ENCODE data around the gene DNAH17.
A peak's percentile ranks its signal among the peaks of the same experiment; 100 is the strongest.

Gene DNAH17

DNA sequence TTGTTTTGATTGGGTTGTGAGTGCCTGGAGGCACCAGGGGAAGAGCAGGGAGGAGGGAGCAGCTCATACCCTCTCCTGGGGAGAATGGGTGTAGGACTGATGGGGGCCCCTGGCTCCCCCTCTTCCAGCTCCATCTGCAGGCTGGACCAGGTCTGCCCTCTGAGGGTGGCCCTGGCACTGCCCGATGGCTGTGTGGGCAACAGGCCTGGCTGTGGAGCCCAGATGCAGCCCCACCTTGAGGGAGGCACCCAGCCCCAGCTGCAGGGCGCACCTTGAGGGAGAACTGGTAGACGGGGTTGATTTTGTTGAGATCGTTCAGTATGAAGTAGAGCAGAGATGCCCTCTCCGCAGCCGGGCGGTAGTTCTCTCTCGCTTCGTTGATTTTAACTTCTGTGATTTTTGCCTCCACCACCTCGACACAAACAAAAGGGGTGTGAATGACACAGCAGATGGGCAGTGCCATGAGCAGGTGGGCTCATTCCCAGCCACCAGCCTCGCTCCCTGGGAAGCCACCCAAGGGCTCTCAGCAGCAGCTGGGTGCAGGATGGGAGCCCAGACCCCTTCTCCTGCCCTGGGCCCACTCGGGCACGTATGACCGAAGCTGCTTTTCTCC, 127.1 kb downstream of the DNAH17 start:
- DNase-seq (ENCODE audit: low spot score): no peak

DNA sequence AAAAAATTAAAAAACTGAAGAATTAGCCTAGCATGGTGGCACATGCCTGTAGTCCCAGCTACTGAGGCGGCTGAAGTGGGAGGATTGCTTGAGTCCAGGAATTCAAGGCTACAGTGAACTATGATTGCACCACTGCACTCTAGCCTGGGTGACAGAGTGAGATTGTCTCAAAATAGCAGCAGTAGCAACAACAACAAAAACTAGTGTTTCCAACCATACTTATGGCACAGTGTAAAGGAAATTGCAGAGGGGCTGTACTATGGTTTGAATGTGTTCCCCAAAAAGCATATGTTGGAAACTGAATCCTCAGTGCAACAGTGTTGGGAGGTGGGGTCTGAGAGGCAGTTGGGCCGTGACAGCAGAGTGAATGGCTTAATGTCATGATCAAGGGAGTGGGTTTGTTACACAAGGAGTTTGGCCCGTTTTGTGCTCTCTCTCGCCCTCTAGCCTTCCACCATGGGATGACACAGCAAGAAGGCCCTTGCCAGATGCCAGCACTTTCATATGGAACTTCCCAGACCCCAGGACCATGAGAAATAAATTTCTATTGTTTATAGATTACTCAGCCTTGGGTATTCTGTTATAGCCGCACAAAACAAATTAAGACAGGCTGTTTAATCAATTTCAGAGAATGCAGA, 128.7 kb downstream of the DNAH17 start:
- DNase-seq (ENCODE audit: low spot score): peak; percentile 13

DNA sequence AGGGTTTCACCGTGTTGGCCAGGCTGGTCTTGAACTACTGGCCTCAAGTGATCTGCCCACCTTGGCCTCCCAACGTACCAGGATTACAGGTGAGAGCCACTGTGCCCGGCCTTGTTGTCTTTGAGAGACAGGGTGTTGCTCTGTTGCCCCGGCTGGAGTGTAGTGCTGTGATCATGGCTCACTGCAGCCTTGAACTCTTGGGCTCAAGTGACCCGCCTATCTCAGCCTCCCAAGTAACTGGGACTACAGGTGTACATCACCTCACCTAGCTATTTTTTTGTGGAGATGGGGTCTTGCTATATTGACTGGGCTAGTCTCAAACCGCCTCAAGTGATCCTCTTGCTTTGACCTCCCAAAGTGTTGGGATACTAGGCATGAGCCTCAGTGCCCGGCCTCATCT, 130.4 kb downstream of the DNAH17 start:
- no peak for DNase-seq (ENCODE audit: low spot score)

DNA sequence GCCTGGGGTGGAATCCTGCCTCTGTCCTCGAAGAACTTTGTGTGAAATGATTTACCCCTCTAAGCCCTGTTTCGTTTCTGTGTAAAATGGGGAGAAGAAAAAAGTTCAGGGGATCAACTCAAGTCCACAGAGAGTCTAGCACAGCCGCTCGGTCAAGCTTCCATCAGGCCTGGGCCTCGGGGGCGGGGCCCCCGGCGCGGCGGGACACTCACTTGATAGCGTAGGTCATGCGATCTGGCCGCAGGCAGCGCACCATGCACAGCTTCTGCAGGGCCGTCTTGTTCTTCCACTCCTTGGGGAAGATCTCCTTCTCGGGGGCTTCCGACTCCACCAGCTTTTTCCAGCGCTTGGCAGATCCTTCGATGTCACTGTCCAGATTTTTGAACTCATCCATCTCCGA, 132.8 kb downstream of the DNAH17 start:
- no peak for DNase-seq (ENCODE audit: low spot score)

DNA sequence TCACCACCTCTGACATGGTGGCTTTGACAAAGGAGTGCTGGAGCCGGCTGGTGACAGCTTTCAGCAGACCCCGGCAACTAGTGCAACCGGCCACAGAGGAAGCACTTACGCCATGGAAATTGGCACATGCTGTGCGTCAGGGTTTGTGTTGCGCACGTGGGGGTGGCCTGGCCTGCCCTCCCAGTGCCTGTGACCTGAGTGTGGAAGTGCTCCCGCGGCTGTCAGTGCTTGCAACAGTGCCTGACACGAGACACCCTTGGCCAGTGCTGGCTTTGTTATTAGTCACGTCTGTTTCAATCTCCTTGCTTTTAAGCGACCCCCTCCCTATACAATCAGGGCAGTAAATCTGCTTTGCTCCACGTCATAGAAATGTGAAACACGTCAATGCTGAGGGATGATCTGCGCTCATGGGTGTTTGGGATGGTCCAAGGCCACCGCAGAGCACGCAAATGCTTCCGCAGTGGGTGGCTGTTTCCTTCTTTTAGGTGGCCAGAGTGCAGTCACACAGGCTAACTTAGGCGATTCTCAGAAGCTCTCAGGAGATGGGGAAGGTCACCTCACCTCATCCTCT, 134.5 kb downstream of the DNAH17 start:
- no peak for DNase-seq (ENCODE audit: low spot score)

DNA sequence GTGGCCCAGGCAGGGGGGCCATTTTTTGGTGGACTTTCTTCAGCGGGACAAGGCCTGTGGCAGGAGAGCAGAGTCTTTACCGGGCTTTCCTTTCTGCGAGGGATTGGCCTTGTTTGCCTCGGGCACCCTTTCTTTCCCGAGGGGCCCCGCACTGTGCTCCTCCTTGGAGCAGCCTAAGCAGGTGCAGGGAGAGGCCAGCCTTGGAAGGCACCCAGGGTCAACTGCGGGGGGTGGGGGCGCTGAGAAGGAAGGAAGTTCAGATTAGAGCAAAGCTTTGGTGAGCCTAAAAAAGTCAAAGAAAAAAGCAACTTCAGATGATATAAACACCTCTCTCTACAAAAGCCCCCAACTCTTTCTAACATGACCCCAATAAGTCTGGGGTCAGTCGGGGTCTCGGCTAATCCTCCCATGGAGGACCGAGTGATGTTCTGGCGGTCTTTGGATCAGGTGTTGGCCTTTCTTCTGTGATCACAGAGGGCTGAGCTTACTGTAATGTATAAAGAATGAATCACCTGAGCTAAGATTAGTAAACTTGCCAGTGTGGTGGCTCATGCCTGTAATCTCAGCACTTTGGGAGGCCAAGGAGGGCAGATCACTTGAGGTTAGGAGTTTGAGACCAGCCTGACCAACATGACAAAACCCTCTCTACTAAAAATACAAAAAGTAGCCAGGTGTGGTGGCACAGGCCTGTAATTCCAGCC, 135.8 kb downstream of the DNAH17 start:
- DNase-seq (ENCODE audit: low spot score): no peak

DNA sequence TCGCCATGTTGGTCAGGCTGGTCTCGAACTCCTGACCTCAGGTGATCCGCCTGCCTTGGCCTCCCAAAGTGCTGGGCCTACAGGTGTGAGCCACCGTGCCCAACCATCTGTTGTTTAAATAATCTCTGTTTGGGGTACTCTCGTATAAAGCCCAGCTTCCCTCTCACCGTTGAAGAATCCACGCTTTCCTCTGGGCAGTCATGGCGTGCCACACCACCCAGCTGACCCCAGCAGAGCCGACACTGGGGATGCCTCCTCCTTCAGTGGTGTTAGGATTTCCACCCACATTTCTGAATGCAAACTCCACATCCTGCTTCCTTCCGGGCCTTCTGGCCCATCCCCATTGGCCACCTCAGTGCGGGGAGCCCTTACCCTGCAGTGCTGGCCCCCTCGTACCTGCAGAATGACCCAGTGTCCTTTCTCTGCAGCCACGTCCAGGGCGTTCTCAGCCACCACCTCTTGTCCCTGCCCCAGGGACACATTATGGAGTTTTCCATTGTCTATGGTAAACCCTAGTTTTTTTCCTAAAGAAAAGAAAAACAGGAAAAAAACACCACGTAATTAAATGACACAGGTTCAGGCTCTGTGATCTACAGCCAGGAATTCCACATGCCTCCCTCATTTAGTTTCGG, 138.4 kb downstream of the DNAH17 start:
- DNase-seq (ENCODE audit: low spot score): no peak

DNA sequence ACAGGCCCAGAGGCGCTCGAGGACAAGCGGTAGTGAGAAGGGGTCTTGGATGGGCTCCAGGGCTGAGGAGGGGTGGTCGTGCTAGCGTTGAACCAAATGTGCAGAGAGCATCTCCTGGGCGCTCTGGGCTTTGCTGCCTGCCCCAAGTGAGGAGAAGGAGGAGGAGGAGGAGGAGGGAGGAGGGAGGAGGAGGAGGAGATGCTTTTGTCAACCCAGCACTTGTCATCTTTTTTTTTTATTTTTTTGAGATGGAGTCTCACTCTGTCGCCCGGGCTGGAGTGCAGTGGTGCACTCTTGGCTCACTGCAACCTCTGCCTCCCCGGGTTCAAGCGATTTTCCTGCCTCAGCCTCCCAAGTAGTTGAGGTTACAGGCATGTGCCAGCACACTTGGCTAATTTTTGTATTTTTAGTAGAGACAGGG, 138.9 kb downstream of the DNAH17 start:
- no peak for DNase-seq (ENCODE audit: low spot score)

DNA sequence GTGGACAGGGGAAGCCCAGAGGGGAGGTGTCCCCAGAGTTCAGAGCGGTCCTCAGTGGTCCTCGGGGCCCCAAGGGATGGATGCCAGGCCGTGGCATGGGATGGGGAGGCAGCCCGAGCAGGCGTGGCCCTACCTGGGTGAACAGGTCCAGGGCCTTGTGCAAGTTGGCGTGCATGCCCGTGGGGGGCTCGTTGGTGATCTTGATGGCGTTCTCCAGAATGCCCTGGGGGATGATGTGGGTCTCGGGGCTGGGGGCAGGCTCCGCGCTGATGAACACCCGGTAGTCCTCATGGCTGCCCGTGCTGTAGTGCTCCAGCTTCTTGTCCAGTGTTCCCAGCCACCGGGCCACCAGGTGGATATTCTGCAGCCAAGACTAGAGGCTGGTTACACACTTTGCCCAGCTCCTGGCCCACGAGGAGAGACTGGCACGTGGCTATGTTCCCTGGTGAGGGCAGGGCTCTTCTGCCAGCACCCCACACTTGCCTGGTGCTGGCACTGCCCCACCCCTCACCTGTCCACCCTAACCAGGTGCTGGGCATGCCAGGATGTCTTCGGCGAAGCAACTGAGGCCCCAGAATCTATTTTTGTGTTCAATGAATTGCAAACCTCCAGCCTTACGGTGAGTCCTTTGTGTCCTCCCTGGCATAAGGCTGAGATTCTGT, 139.6 kb downstream of the DNAH17 start:
- no peak for DNase-seq (ENCODE audit: low spot score)

DNA sequence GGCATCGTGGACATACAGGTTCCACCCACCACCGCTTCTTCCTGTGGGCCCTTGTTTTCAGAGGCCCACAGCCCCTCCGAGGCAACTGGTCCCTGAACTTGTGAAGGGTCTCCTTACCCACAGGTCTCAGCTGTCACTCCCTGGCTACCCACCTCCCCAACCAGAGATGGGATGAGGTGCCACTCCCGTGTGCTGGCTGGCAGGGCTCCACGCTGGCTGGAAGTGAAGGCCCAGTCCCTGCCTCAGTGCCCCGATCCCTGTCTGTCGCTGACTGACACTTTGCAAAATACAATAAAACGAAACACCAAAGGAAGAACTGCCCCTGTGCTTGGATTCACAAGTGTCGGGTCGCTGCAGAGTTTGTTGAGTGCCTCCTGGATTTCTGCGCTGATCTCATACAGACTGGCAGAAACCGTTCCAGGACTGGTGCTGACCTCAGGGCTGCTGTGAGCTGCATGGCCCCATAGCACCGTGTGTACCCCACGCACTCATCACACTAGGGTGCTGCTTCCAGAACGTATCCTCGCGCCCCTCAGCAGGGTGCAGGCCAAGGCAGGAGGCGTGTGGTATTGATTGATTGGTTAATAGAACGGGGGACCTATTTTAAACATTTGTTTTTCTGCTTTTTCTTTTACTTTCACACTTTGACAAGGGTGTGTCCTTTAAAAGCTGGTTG, 141.7 kb downstream of the DNAH17 start:
- no peak for DNase-seq (ENCODE audit: low spot score)

DNA sequence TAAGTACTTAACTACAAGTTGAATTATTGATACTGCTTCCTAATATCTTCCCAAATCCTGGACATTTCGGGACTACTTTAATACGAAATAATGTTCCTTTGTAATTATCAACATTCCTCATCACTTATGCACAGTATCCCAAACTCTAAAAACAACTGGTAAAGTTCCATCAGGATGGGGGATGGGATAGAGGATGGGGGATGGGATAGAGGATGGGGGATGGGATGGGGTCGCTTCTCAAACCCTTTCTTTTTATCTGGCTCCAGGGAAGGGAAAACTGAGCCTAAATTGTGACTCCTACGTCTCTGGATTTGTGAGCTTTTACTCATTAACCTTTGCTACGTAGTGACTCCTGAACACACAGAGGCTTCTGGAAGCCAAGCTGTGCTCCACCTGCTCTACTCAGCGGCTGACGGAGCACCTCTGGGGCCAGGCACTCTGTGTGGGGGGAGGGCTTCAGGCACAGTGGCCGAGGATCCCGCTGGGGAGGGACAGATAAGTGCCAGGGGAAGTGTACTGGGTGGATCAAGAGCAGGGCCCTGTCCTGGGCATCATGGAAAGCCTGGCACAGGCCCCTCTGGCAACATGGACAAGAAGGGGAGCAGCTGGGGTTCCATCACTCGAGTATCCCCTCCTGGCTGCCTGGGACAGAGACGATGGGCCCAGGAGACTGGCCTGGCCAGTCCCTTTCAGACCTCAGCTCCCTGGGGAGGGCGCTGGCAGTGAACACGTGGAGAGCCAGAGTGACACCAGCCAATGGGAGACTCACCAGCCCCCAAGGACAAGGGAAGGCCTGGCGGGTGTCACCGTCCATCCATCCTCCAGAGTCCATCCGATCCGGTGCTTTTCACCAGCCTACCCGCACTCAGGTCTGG, 142.5 kb downstream of the DNAH17 start:
- DNase-seq (ENCODE audit: low spot score): no peak

DNA sequence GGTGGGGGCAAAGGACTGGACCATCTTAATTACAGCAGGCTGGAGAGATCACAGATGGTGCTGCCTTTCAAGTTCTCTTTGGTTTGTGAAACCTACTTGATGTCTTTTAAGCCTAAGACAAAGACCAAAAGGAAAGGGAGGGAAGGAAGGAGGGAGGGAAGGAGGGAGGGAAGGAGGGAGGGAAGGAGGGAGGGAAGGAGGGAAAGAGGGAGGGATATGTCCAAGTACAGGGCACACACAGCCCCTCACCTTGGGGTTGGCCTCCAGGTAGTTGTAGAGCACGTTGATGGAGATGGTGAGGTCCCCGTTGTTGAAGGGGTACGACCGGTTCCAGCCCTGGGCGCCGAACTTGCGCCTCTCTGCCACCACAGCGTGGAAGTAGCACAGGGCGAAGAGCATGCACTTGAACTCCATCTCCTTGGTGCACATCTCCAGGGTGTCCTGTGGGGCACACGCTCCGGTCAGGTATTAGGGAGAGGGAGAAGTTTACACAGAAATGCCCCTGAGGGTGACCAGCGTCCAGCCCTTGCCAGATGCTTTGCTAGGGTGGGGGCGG, 143.3 kb downstream of the DNAH17 start:
- DNase-seq (ENCODE audit: low spot score): no peak

DNA sequence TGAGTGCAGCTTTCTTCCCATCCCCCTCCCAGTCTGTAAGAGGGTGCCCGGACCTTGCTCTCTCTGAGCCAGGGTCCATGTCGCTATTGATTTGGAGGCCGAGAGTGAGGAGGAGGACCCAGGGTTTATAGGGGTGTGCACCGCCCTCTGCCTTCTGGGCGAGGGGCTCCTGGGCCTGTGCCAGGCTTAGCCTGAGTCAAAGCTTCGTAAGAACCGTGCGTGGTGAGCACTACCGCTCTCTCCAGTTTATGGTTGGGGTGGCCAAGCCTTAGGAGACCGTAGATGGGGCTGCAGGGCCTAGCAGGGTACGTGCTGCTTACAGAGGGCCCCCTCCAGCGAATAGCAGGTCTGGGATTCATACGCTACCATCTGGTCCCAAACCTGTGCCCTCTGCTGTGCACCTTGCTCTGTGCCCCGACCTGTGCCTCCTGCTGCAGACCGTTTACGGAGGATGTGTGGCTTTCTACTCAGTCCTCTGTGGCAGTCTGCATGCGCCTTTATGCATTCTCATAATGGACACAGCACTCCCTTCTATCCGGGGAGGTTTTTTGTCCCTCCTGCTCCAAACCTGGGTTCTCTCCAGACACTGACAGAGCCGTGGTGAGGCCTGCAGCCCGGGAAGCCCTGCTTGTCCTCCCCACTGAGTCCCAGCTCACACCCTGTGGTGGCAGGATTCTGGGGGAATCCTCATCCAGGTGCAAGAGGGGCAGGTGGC, 144.0 kb downstream of the DNAH17 start:
- DNase-seq (ENCODE audit: low spot score): no peak

DNA sequence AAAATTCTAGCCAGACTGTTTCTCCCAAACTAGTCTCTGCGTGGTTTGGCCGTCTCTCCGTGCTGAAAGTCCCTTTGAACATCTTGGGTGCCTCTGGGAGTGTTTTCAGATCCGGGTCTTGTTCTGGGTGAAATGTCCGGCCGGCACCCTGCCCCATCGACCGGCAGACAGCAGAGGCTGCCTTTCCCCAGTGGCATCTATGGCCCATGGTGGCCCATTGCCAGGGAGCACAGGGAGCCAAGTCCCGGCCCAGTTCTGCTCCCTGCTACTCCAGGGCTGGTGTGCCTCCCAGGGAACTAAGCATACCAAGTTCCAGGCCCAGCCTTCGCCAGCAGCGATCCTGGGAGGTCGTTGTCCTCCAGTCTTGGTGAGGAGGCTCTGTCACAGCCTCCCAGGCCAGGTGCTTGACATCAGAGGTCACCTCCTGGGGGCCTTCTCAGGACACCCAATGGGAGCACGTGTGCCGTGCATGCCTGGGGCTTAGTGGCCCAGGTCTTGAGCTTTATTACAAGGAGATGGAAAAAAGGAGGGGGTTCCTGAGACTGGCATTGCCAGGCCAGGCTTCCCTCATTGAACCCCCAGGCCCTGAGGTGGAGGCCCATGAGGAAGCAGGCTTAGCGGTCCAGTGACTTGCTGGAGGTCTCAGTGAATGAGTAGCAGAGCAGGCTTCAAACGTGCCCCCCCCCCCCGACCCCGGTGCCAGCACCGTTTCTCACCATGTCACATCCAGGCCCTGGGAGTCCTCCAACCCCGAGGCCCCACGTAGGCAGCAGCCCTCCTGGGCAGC, 144.8 kb downstream of the DNAH17 start:
- no peak for DNase-seq (ENCODE audit: low spot score)

DNA sequence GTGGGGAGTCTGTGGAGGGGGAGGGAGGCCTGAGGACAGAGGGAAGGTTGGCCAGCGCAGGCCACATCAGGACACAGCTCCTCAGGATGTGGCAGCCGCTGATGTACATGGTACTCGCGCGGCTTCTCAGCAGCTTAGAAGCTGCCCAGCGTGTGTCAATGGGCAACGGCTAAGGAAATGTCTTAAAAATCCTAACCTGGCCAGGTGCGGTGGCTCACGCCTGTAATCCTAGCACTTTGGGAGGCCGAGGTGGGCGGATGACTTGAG, 145.6 kb downstream of the DNAH17 start:
- no peak for DNase-seq (ENCODE audit: low spot score)

DNA sequence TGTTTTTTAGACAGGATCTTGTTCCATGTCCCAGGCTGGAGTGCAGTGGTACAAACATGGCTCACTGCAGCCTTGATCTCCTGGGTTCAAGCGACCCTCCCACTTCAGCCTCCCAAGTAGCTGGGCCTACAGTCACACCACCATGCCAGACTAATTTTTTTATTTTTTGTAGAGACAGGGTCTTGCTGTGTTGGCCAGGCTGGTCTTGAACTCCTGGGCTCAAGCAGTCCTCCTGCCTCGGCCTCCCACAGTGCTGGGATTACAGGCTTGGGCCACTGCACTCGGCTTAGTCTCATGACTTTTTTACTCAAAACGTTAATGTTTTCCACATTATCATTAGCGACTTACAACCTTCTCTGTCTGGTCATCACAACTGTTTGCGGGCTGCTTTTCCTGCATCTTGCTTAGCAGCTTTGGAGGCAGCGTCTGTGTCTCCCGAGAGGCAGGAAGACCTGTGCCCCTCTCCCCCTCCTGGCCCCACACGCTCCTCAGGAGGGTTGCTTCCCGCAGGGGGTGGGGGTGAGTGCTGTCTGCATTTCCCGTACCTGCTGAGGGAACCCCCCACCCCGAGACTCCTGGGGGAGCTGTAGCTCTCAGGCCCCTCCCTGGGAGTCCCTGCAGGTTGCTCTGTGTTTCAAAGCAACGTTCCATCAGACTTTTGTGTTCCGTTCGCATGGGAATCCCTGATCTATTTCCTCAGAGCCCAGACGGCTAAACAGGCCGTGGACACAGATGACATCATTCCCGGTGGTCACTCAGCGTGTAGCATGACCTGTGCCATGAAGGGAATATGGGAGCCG, 146.1 kb downstream of the DNAH17 start:
- no peak for DNase-seq (ENCODE audit: low spot score)

DNA sequence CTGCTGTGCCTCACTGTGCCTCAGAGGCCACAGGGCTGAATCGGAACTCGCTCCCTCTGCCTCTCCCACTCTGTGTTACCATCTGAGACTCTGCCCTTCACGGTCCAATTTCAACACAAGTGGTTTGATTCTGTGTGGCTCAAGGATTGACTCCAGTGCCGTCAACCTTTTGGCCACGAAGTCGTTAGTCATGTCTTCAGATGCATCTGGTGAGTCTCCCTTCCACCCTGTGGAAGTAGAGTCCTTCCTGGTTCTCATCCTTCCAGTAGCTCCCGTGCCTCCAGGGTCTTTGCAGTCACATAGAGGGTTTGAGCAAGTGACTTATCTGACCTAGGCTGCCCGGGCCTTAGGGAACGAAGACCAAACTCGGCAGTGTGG, 147.6 kb downstream of the DNAH17 start:
- no peak for DNase-seq (ENCODE audit: low spot score)
